HG02970 (cell line): Measurements from ENCODE around the gene PIK3CG.

ENCODE experiments used
- ATAC-seq: cut with Tn5 transposase; IDR thresholded peaks from one replicate; pipeline ENCODE4 v1.9.1; 2021; ENCODE audit warnings: mild to moderate bottlenecking, moderate library complexity, moderate number of reproducible peaks; ENCODE audit not compliant: unreplicated experiment, low FRiP score

The PIK3CG gene

GRCh38 chr7:106855540-106856132, 9.4 kb upstream of the PIK3CG start:
- ATAC-seq = no peak

- no peak for ATAC-seq
These were observed 6.2 kb upstream of the PIK3CG start for GRCh38 chr7:106858618-106859532.

GRCh38 chr7:106862317-106863089, 2.6 kb upstream of the PIK3CG start:
- ATAC-seq = no peak

- no peak for ATAC-seq
These were observed 1.6 kb upstream of the PIK3CG start for GRCh38 chr7:106863274-106863997.

GRCh38 chr7:106864298-106865081, 592 bp upstream of the PIK3CG start:
- no peak for ATAC-seq

GRCh38 chr7:106866298-106867281, 1.5 kb downstream of the PIK3CG start:
- no peak for ATAC-seq

- no peak for ATAC-seq
These were observed 2.7 kb downstream of the PIK3CG start for GRCh38 chr7:106867641-106868351.

- ATAC-seq = no peak
These were observed 3.3 kb downstream of the PIK3CG start for GRCh38 chr7:106868364-106868763.

- no peak for ATAC-seq
These were observed 4.9 kb downstream of the PIK3CG start for GRCh38 chr7:106869954-106870353.

- no peak for ATAC-seq
These were observed 5.4 kb downstream of the PIK3CG start for GRCh38 chr7:106870528-106870927.

- ATAC-seq = peak; percentile 77
These were observed 5.9 kb downstream of the PIK3CG start for GRCh38 chr7:106870983-106871410.

- no peak for ATAC-seq
These were observed 6.9 kb downstream of the PIK3CG start for GRCh38 chr7:106871793-106872571.

- ATAC-seq = no peak
These were observed 7.7 kb downstream of the PIK3CG start for GRCh38 chr7:106872763-106873162.

- no peak for ATAC-seq
These were observed 9.0 kb downstream of the PIK3CG start for GRCh38 chr7:106874076-106874475.

GRCh38 chr7:106875508-106875907, 10.4 kb downstream of the PIK3CG start:
- no peak for ATAC-seq

- ATAC-seq = no peak
These were observed 13.8 kb downstream of the PIK3CG start for GRCh38 chr7:106878748-106879439.

GRCh38 chr7:106881984-106882383, 16.9 kb downstream of the PIK3CG start:
- ATAC-seq = no peak
